ENCODE data around the gene MARF1. TPM values are rescaled to one million over a fixed set of nuclear protein-coding genes. Genes with fewer than 3 reads are reported as not detected.
A peak's percentile ranks its signal among the peaks of the same experiment; 100 is the strongest.

The MARF1 gene
- total and polyA plus RNA-seq, 11 donors = 11.4 to 61.3 (median 42.0) TPM

- WGBS, 4 donors = 81 to 90% (median 85%) methylated on average over 9 of the region's 9 CpGs
- Histone ChIP-seq H3K9me3 (no peaks in the 10 kb centered on the region), H3K4me3 (peak overlapping the region in 1 of 12 donors; percentile 95), H3K36me3 (peaks cover 0 to 8% (median under 1%) of the 10 kb centered on the region in 9 donors), H3K27me3 (no peaks in the 10 kb centered on the region), H3K27ac (peak overlapping the region in 4 of 12 donors; percentile 99 to 100 (median 100)), H3K4me1 (peaks cover 6 to 43% (median 22%) of the 10 kb centered on the region in 12 donors)
- intact Hi-C loops (cut with DNase I) = loop anchor here in 4 of 10 donors (5.0 to 10.0 kb wide), 2 partner anchors 58 to 60 kb away; no protein-coding TSS in a partner anchor
- TF ChIP-seq, protein P1, sequence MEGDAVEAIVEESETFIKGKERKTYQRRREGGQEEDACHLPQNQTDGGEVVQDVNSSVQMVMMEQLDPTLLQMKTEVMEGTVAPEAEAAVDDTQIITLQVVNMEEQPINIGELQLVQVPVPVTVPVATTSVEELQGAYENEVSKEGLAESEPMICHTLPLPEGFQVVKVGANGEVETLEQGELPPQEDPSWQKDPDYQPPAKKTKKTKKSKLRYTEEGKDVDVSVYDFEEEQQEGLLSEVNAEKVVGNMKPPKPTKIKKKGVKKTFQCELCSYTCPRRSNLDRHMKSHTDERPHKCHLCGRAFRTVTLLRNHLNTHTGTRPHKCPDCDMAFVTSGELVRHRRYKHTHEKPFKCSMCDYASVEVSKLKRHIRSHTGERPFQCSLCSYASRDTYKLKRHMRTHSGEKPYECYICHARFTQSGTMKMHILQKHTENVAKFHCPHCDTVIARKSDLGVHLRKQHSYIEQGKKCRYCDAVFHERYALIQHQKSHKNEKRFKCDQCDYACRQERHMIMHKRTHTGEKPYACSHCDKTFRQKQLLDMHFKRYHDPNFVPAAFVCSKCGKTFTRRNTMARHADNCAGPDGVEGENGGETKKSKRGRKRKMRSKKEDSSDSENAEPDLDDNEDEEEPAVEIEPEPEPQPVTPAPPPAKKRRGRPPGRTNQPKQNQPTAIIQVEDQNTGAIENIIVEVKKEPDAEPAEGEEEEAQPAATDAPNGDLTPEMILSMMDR (IDR thresholded peaks at IDR 0.05) = no peak
- no peak for TF ChIP-seq POLR2A (IDR thresholded peaks at IDR 0.05)
- ATAC-seq (no peak), DNase-seq (no peak)
Observed at GRCh38 chr16:15644267-15644961, 1.5 kb upstream of the MARF1 start.

- intact Hi-C loops (cut with DNase I) = loop anchor here in 6 of 10 donors (1.0 to 10.0 kb wide), 6 partner anchors 23 to 61 kb away; no protein-coding TSS in a partner anchor
- H3K4me3 ChIP-seq = peak overlapping the region in 11 of 12 donors; percentile 69 to 97 (median 82)
- H3K36me3 ChIP-seq = peaks cover 0 to 13% (median 5%) of the 10 kb centered on the region in 9 donors
- peaks cover 6 to 43% (median 20%) of the 10 kb centered on the region in 12 donors for H3K4me1 ChIP-seq
- no peaks in the 10 kb centered on the region for H3K27me3 ChIP-seq
- ATAC-seq (no peak), DNase-seq (no peak)
- no peaks in the 10 kb centered on the region for H3K9me3 ChIP-seq
- no peak for TF ChIP-seq POLR2A (IDR thresholded peaks at IDR 0.05)
- TF ChIP-seq, protein P1 (IDR thresholded peaks at IDR 0.05) = no peak
- WGBS, 4 donors = 27 to 34% (median 31%) methylated on average over 4 of the region's 4 CpGs
- peak overlapping the region; percentile 97 to 100 (median 99) for H3K27ac ChIP-seq
Observed at GRCh38 chr16:15643946-15644250, 944 bp upstream of the MARF1 start.

GRCh38 chr16:15642557-15643047 lies 352 bp downstream of the MARF1 start:
- Histone ChIP-seq H3K4me3 (peak overlapping the region; percentile 69 to 97 (median 82)), H3K27me3 (no peaks in the 10 kb centered on the region), H3K9me3 (no peaks in the 10 kb centered on the region), H3K36me3 (peaks cover 0 to 26% (median 18%) of the 10 kb centered on the region in 9 donors), H3K4me1 (peaks cover 6 to 46% (median 20%) of the 10 kb centered on the region in 12 donors), H3K27ac (peak overlapping the region; percentile 36 to 100 (median 99))
- peak; percentile 47 to 62 (median 54) for ATAC-seq
- peak; percentile 61 to 81 (median 71) for DNase-seq
- WGBS, 4 donors = 0 to 1% (median 0%) methylated on average over 13 to 23 of the region's 23 CpGs
- intact Hi-C loops (cut with DNase I) = loop anchor here in 6 of 10 donors (1.0 to 10.0 kb wide), 6 partner anchors 22 to 62 kb away; no protein-coding TSS in a partner anchor
- TF ChIP-seq, protein P1 (IDR thresholded peaks at IDR 0.05) = peak in 9 of 12 donors; percentile 5 to 48 (median 20)
- TF ChIP-seq POLR2A (IDR thresholded peaks at IDR 0.05) = no peak
